Activated CD8-positive, alpha-beta memory T cell treated with anti-CD3 and anti-CD28 coated beads for 48 hours (primary cell): ENCODE measurements around the gene BCAS3.
"Not testable (repeated sequence)": the region's sequence is repeated elsewhere in the genome, so short reads cannot be mapped to it uniquely, and the experiment has no call there.

ENCODE experiments used
- DNase-seq, 3 experiments: peaks; one replicate each; pipeline ENCODE4 v3.0.0-alpha.2; 2020; ENCODE audit warnings: low read depth in 2 of 3, low spot score in 2 of 3

Gene BCAS3

GRCh38 chr17:60677308-60678117 lies at the start of gene BCAS3:
Gene BCAS3 (plus strand): TSS chr17:60677851.
- DNase-seq: peak; percentile 67 to 90 (median 88)

GRCh38 chr17:60628252-60628889 lies 49.3 kb upstream of the BCAS3 start:
- DNase-seq: no peak

- no peak for DNase-seq
These were observed 48.5 kb upstream of the BCAS3 start for GRCh38 chr17:60629120-60629519.

- no peak for DNase-seq
These were observed 47.3 kb upstream of the BCAS3 start for GRCh38 chr17:60630352-60630751.

- no peak for DNase-seq
These were observed 46.5 kb upstream of the BCAS3 start for GRCh38 chr17:60631119-60631518.

GRCh38 chr17:60637683-60638082 lies 40.0 kb upstream of the BCAS3 start:
- no peak for DNase-seq

- DNase-seq: no peak
These were observed 38.7 kb upstream of the BCAS3 start for GRCh38 chr17:60639019-60639330.

- no peak for DNase-seq
These were observed 37.1 kb upstream of the BCAS3 start for GRCh38 chr17:60640503-60640902.

- no peak for DNase-seq
These were observed 36.5 kb upstream of the BCAS3 start for GRCh38 chr17:60641126-60641525.

GRCh38 chr17:60641810-60642220 lies 35.8 kb upstream of the BCAS3 start:
- DNase-seq: peak in 1 of 3 experiments; percentile 30

- no peak for DNase-seq
These were observed 31.6 kb upstream of the BCAS3 start for GRCh38 chr17:60645918-60646523.

- no peak for DNase-seq
These were observed 30.9 kb upstream of the BCAS3 start for GRCh38 chr17:60646701-60647100.

- no peak for DNase-seq
These were observed 29.9 kb upstream of the BCAS3 start for GRCh38 chr17:60647705-60648104.

GRCh38 chr17:60652454-60653247 lies 25.0 kb upstream of the BCAS3 start:
- DNase-seq: no peak

- no peak for DNase-seq
These were observed 24.1 kb upstream of the BCAS3 start for GRCh38 chr17:60653569-60653968.

- DNase-seq: no peak
These were observed 21.2 kb upstream of the BCAS3 start for GRCh38 chr17:60656499-60656898.

- DNase-seq: no peak
These were observed 18.5 kb upstream of the BCAS3 start for GRCh38 chr17:60659156-60659555.

- no peak for DNase-seq
These were observed 16.2 kb upstream of the BCAS3 start for GRCh38 chr17:60661489-60661888.

GRCh38 chr17:60664022-60664421 lies 13.6 kb upstream of the BCAS3 start:
- DNase-seq: no peak

- DNase-seq: no peak
These were observed 12.0 kb upstream of the BCAS3 start for GRCh38 chr17:60665602-60666001.

- DNase-seq: not testable (repeated sequence)
These were observed 8.9 kb upstream of the BCAS3 start for GRCh38 chr17:60668741-60669140.

GRCh38 chr17:60671482-60671881 lies 6.2 kb upstream of the BCAS3 start:
- DNase-seq: no peak
